Measurements from ENCODE around the gene CLPSL1.

GRCh38 chr6:35733633-35734032 is 47.2 kb upstream of the CLPSL1 start:
- TF ChIP-seq, protein P1, sequence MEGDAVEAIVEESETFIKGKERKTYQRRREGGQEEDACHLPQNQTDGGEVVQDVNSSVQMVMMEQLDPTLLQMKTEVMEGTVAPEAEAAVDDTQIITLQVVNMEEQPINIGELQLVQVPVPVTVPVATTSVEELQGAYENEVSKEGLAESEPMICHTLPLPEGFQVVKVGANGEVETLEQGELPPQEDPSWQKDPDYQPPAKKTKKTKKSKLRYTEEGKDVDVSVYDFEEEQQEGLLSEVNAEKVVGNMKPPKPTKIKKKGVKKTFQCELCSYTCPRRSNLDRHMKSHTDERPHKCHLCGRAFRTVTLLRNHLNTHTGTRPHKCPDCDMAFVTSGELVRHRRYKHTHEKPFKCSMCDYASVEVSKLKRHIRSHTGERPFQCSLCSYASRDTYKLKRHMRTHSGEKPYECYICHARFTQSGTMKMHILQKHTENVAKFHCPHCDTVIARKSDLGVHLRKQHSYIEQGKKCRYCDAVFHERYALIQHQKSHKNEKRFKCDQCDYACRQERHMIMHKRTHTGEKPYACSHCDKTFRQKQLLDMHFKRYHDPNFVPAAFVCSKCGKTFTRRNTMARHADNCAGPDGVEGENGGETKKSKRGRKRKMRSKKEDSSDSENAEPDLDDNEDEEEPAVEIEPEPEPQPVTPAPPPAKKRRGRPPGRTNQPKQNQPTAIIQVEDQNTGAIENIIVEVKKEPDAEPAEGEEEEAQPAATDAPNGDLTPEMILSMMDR (conservative IDR thresholded peaks at IDR 0.05; ENCODE audit: low read depth, low read length): no peak
- TF ChIP-seq NFE2L2 (IDR thresholded peaks at IDR 0.05; ENCODE audit: low read depth, low read length) (no peak), POLR2A (IDR thresholded peaks at IDR 0.05; ENCODE audit: low read depth, low read length) (no peak), SMC3 (IDR thresholded peaks at IDR 0.05; ENCODE audit: low read depth, low read length) (no peak), BHLHE40 (IDR thresholded peaks at IDR 0.05; ENCODE audit: low read depth, low read length) (no peak), RCOR1 (IDR thresholded peaks at IDR 0.05; ENCODE audit: insufficient replicate concordance, low read length) (no peak), USF2 (IDR thresholded peaks at IDR 0.05; ENCODE audit: low read depth, low read length) (no peak), CHD1 (IDR thresholded peaks at IDR 0.05; ENCODE audit: low read depth, low read length) (no peak), CEBPB (IDR thresholded peaks at IDR 0.05; ENCODE audit: low read depth, low read length) (no peak), MAFK (IDR thresholded peaks at IDR 0.05; ENCODE audit: low read depth, low read length) (no peak), MXI1 (IDR thresholded peaks at IDR 0.05; ENCODE audit: borderline replicate concordance, low read depth, low read length) (no peak), RAD21 (IDR thresholded peaks at IDR 0.05; ENCODE audit: low read length) (no peak), MAZ (IDR thresholded peaks at IDR 0.05; ENCODE audit: borderline replicate concordance, low read depth, low read length) (no peak)
- TF ChIP-seq, protein P2, sequence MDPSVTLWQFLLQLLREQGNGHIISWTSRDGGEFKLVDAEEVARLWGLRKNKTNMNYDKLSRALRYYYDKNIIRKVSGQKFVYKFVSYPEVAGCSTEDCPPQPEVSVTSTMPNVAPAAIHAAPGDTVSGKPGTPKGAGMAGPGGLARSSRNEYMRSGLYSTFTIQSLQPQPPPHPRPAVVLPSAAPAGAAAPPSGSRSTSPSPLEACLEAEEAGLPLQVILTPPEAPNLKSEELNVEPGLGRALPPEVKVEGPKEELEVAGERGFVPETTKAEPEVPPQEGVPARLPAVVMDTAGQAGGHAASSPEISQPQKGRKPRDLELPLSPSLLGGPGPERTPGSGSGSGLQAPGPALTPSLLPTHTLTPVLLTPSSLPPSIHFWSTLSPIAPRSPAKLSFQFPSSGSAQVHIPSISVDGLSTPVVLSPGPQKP (IDR thresholded peaks at IDR 0.05; ENCODE audit: borderline replicate concordance, low read depth, low read length): no peak
